Caco-2 (cell line): ENCODE results near the gene KHDC4. TPM values are rescaled to one million over a fixed set of nuclear protein-coding genes. Genes with fewer than 3 reads are reported as not detected.
A peak's percentile ranks its signal among the peaks of the same experiment; 100 is the strongest.

Experiments
- BruUV-seq: library from RNA; stranded (reverse); fragments of 400-500 nt; replicated peaks from 2 replicates; lab custom pipeline; 2021; lab: Mats Ljungman, UMichigan
- CTCF ChIA-PET: fragments of 300-600 bp; sonication (Branson Sonifier 250); formaldehyde crosslinking; loops from one replicate; lab custom pipeline; 2022; ENCODE audit warnings: antibody characterized with exemption; lab: Charles Lee
- POLR2A ChIA-PET: fragments of 300-600 bp; sonication (Branson Sonifier 250); formaldehyde crosslinking; loops from one replicate; lab custom pipeline; 2022; ENCODE audit warnings: antibody characterized with exemption; lab: Charles Lee
- DNase-seq, 2 experiments: peaks; one replicate each; pipeline versions ENCODE4 v3.0.0 to v3.0.0-alpha.2; 2020 to 2022
- H3K27me3 ChIP-seq: replicated peaks from 2 replicates; pipeline ENCODE4 v1.6.0; 2011; ENCODE audit warnings: low read length; ENCODE audit not compliant: control insufficient read depth, insufficient read depth
- H3K36me3 ChIP-seq: 2 replicates; pipeline ENCODE4 v1.5.1; 2011; ENCODE audit warnings: low read length; ENCODE audit not compliant: control insufficient read depth, insufficient read depth
- H3K4me1 ChIP-seq: fragments of 250-450 bp; sonication (Bioruptor Pico); 2 replicates; pipeline ENCODE4 v1.5.1; 2020; ENCODE audit warnings: mild to moderate bottlenecking
- H3K4me3 ChIP-seq: 2 replicates; pipeline ENCODE4 v1.5.1; 2011; ENCODE audit warnings: low read depth, mild to moderate bottlenecking, control low read depth, low read length
- H3K9me3 ChIP-seq: fragments of 250-450 bp; sonication (Bioruptor Pico); 2 replicates; pipeline ENCODE4 v1.5.1; 2020; ENCODE audit warnings: mild to moderate bottlenecking, moderate library complexity
- H3K27ac Mint-ChIP-seq: one replicate; pipeline ENCODE4 v1.8.0; 2022; ENCODE audit warnings: mixed read lengths; ENCODE audit not compliant: unreplicated experiment
- H3K27me3 Mint-ChIP-seq: one replicate; pipeline ENCODE4 v1.8.0; 2022; ENCODE audit warnings: mixed read lengths; ENCODE audit not compliant: insufficient read depth, unreplicated experiment
- H3K36me3 Mint-ChIP-seq: one replicate; pipeline ENCODE4 v1.8.0; 2022; ENCODE audit warnings: mild to moderate bottlenecking, mixed read lengths; ENCODE audit not compliant: insufficient read depth, unreplicated experiment
- H3K4me1 Mint-ChIP-seq: one replicate; pipeline ENCODE4 v1.8.0; 2022; ENCODE audit warnings: low read depth, mixed read lengths; ENCODE audit not compliant: unreplicated experiment
- H3K4me3 Mint-ChIP-seq: one replicate; pipeline ENCODE4 v1.8.0; 2022; ENCODE audit warnings: mild to moderate bottlenecking, moderate library complexity, mixed read lengths; ENCODE audit not compliant: unreplicated experiment
- H3K9me3 Mint-ChIP-seq: one replicate; pipeline ENCODE4 v1.8.0; 2022; ENCODE audit warnings: mixed read lengths; ENCODE audit not compliant: unreplicated experiment
- CTCF ChIP-seq, 2 experiments: fragments of 200-600 bp in 1 of 2; IDR thresholded peaks; 1 replicate in 1 of 2; 2 replicates in 1 of 2; pipeline versions ENCODE4 v1.5.1 to v1.8.0; 2011 to 2022; ENCODE audit warnings: antibody characterized with exemption in 1 of 2, control low read depth in 1 of 2, inconsistent platforms in 1 of 2, low read depth in 1 of 2, low read length in 1 of 2, mild to moderate bottlenecking in 1 of 2, moderate library complexity in 1 of 2; ENCODE audit not compliant: insufficient read depth in 1 of 2, severe bottlenecking in 1 of 2, unreplicated experiment in 1 of 2
- intact Hi-C: fragments of 100-400 bp; cut with micrococcal nuclease; formaldehyde crosslinking; loops from one replicate; pipeline ENCODE4 v1.10.0; 2022; ENCODE audit not compliant: unreplicated experiment
- total RNA-seq: library from RNA; stranded (reverse); gene quantifications from 2 replicates; pipeline ENCODE4 v1.2.3, GENCODE V29; 2022

The KHDC4 gene
- total RNA-seq, 1 experiment from 2014 or later = 68.5 TPM

- no peak for DNase-seq
- Histone ChIP-seq H3K36me3 (peaks cover 2% of the 10 kb centered on the region), H3K9me3 (no peaks in the 10 kb centered on the region), H3K27me3 (no peaks in the 10 kb centered on the region), H3K4me3 (no peak overlapping the region), H3K4me1 (peaks cover 9% of the 10 kb centered on the region; the same call in 1 of the 2 replicates)
- BruUV-seq = no TSS peak
- peaks cover 78% of the 10 kb centered on the region for H3K36me3 Mint-ChIP-seq
- no peak overlapping the region for H3K27ac Mint-ChIP-seq
- H3K9me3 Mint-ChIP-seq = no peaks in the 10 kb centered on the region
- POLR2A ChIA-PET = no interaction called here
- H3K4me3 Mint-ChIP-seq = no peak overlapping the region
- TF ChIP-seq CTCF (IDR thresholded peaks at IDR 0.05; ENCODE audit: insufficient read depth in 1 of 2, low read depth in 1 of 2, low read length in 1 of 2, severe bottlenecking in 1 of 2, unreplicated experiment in 1 of 2) = no peak
- peaks cover 11% of the 10 kb centered on the region for H3K4me1 Mint-ChIP-seq
- no peaks in the 10 kb centered on the region for H3K27me3 Mint-ChIP-seq
- CTCF ChIA-PET = no interaction called here
- intact Hi-C loops = no loop called here
Observed at GRCh38 chr1:155946633-155947219, 12.5 kb upstream of the KHDC4 start.

GRCh38 chr1:155944444-155944799 is 10.2 kb upstream of the KHDC4 start:
- intact Hi-C loops = no loop called here
- CTCF ChIA-PET = interaction anchor here (0.6 to 1.3 kb wide), 4 partner anchors 34 to 51 kb away, joined by 3 to 6 read pairs (median 3); no protein-coding TSS in a partner anchor
- Histone ChIP-seq H3K9me3 (no peaks in the 10 kb centered on the region), H3K27me3 (no peaks in the 10 kb centered on the region), H3K4me1 (peaks cover 18% of the 10 kb centered on the region), H3K4me3 (no peak overlapping the region), H3K36me3 (no peaks in the 10 kb centered on the region; the same call in 1 of the 2 replicates)
- no peaks in the 10 kb centered on the region for H3K9me3 Mint-ChIP-seq
- BruUV-seq = no TSS peak
- DNase-seq = no peak
- no peaks in the 10 kb centered on the region for H3K27me3 Mint-ChIP-seq
- H3K4me1 Mint-ChIP-seq = peaks cover 19% of the 10 kb centered on the region
- no peak overlapping the region for H3K4me3 Mint-ChIP-seq
- H3K27ac Mint-ChIP-seq = peak overlapping the region; percentile 65
- H3K36me3 Mint-ChIP-seq = peaks cover 71% of the 10 kb centered on the region
- POLR2A ChIA-PET = interaction anchor here (1.2 kb wide), 1 partner anchor 10 kb away, joined by 3 read pairs; the partner anchor contains the start of gene KHDC4
- TF ChIP-seq CTCF (IDR thresholded peaks at IDR 0.05; ENCODE audit: insufficient read depth in 1 of 2, low read depth in 1 of 2, low read length in 1 of 2, severe bottlenecking in 1 of 2, unreplicated experiment in 1 of 2) = no peak

GRCh38 chr1:155942578-155943141 is 8.4 kb upstream of the KHDC4 start:
- DNase-seq = no peak
- intact Hi-C loops = no loop called here
- CTCF ChIA-PET = interaction anchor here (1.0 kb wide), 1 partner anchor 41 kb away, joined by 3 read pairs; no protein-coding TSS in a partner anchor
- H3K27me3 ChIP-seq = no peaks in the 10 kb centered on the region
- no peak overlapping the region for H3K4me3 ChIP-seq
- peak overlapping the region; percentile 29 for H3K27ac Mint-ChIP-seq
- no peaks in the 10 kb centered on the region for H3K9me3 Mint-ChIP-seq
- H3K36me3 Mint-ChIP-seq = peaks cover 53% of the 10 kb centered on the region
- H3K36me3 ChIP-seq = no peaks in the 10 kb centered on the region; the same call in 1 of the 2 replicates
- BruUV-seq = no TSS peak
- POLR2A ChIA-PET = interaction anchor here (0.7 kb wide), 1 partner anchor 11 kb away, joined by 3 read pairs; no protein-coding TSS in a partner anchor
- H3K9me3 ChIP-seq = no peaks in the 10 kb centered on the region
- H3K4me1 ChIP-seq = peaks cover 18% of the 10 kb centered on the region
- H3K4me1 Mint-ChIP-seq = peaks cover 19% of the 10 kb centered on the region
- H3K4me3 Mint-ChIP-seq = no peak overlapping the region
- no peaks in the 10 kb centered on the region for H3K27me3 Mint-ChIP-seq
- TF ChIP-seq CTCF (IDR thresholded peaks at IDR 0.05; ENCODE audit: insufficient read depth in 1 of 2, low read depth in 1 of 2, low read length in 1 of 2, severe bottlenecking in 1 of 2, unreplicated experiment in 1 of 2) = no peak
